GM18951 (cell line): ENCODE data around the gene NTM.
"Not testable (repeated sequence)": the region's sequence is repeated elsewhere in the genome, so short reads cannot be mapped to it uniquely, and the experiment has no call there.

Experiments used
- POLR2A ChIP-seq: IDR thresholded peaks from 4 replicates; pipeline ENCODE4 v1.6.1; 2011; ENCODE audit warnings: mild to moderate bottlenecking; ENCODE audit not compliant: insufficient read length, insufficient read depth; ENCODE audit errors: extremely low read depth
- in situ Hi-C: fragments of 300-500 bp; cut with MboI; formaldehyde crosslinking; loops from one replicate; pipeline ENCODE4 v1.12.0; 2022; ENCODE audit warnings: low sequenced_read_pairs, mixed read lengths, inconsistent platforms; ENCODE audit not compliant: unreplicated experiment

The NTM gene

DNA sequence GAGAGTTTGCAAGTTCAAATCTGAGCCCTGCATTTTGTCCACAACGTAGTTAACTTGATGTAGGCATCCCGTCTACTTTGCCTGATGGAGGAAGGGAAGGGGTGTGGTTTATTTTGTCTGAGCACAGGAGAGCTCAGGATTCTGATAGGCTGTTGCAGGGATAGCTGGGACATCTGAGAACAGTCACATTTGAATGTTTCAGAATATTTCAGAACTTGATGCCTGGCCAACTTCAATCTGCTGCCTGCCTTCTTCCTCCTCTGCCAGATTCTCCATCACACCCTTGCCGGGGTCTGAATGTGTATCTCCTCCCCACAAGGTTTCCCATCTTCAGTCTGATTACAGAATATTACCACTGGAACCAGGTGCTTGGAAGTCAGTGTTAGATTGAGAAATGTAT, 51.6 kb downstream of the NTM start:
- TF ChIP-seq POLR2A: no peak
- in situ Hi-C loops: no loop called here

DNA sequence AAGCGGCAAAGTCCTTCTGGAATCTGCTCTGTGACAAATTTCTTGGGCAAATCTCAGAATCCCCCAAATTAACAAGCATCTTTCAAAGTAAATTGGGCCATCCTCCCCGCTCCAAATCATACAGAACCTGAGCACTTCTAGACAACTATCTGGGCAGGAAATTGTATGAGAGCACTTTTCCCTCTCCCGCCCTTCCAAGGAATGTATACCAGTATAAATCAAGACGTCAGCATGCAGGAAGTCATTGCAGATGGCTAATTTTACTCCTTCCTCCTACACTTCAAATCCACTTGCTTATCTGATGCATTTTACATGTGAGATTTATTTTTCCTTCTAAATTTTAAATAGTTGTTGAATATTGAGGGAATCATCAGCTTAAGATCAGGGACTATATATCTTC, 52.1 kb downstream of the NTM start:
- in situ Hi-C loops: no loop called here
- TF ChIP-seq POLR2A: no peak

DNA sequence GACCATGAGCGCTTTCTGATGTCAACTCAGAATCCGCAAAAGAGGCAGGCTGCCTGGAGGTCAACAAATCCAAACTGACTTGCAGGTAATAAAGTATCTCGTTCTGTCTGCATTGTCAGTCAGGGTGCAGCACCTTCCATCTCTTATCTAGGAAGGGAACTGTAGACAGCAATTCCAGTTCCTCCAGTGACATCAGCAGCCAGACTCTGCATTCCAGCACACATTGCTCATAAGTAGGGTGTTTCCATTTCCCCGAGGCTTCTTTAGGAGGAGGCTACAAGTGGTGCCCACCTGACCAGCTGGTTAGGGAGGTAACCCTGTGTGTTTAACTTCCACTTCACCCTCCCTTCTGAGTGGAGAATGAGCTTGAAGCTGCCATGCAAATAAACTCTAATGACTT, 53.3 kb downstream of the NTM start:
- TF ChIP-seq POLR2A: no peak
- in situ Hi-C loops: no loop called here

DNA sequence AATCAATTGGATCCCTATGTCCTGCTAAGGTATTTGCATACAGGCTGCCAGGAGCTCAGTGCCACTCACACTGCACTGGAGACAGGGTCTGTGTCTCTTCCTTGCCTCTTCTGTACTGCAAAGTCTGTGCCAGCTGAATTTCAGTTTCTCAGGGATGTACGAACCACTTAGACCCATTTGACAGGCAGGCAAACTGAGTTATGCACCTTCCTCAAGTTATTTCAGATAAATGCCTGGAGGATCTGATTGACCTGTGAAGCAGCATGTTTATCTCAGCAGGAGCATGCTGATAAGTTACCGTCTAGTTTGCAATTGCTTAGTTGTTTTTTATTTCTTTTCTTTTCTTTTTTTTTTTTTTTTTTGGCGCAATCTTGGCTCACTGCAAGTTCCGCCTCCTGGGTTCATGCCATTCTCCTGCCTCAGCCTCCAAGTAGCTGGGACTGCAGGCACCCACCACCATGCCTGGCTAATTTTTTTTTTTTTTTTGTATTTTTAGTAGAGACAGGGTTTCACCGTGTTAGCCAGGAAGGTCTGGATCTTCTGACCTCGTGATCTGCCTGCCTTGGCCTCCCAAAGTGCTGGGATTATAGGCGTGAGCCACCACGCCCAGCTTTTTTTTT, 54.0 kb downstream of the NTM start:
- in situ Hi-C loops: not testable (repeated sequence)

DNA sequence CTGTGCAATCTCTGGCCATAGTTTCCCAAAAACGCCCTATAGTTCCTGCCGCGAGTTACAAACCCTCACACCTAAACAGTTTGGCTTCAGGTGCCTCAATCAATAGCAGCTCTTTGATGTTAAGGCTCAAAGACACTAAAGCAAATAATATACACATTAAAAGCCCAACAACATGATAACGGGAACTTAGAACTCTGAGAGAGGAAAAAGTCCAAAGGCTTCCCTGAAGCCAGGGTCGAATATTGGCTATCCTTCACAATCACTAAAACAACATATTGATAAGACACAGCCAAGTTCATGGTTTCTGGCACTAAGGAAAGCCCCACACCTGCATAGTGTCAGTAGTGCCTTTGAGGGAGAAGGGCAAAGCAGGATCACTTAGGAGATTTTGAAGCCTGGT, 54.9 kb downstream of the NTM start:
- no peak for TF ChIP-seq POLR2A

DNA sequence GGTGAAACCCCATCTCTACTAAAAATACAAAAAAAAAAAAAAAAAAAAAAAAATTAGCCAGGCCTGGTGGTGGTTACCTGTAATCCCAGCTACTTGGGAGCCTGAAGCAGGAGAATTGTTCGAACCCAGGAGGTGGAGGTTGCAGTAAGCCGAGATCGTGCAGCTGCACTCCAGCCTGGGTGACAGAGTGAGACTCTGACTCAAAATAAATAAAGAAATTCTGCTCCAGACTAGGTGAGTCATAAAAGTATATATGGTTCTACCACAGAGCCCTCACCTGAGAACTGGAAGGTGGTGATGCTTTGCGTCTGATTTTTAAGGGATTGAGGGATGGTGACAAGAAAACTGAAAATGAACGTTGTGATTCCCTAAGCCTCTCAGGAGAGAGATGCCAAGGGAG, 58.4 kb downstream of the NTM start:
- in situ Hi-C loops: no loop called here
- TF ChIP-seq POLR2A: no peak

More for the DNA sequence above, 54.9 kb downstream of the NTM start:
- in situ Hi-C loops: no loop called here

DNA sequence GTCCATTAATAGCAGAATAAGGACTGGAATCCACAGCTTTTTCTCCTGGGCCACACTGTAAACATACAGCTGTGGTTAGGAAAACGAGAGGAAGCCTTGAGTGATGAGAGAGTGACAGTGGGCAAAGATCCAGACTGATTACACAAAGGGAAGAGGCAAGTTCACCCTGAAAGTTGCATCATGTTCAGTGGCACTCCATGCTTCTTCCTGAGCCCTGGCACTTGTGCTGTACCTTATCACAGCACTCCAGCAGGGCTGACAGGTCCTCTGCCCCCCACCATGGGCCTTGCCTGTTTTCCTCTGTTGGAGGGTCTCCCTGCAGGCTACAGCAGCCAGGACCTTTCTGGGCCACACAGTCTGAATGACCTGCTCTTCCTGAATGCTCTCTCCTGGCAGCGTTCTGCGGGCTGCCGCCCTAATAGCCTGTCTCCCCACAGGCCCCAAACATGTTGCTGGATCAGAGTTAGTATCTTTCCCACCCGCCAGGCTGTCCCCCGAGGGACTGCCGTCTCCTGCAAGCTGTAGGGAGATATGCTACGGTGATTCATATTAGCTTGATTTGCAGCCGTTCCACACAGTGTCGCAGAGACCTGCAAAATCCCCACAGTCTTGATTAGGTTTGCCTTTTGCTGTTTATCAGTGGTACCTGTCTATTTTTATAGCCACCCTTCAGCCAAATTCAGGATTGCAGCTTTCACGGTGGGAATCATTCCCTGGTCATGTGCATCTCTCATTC, 60.2 kb downstream of the NTM start:
- in situ Hi-C loops: no loop called here
- TF ChIP-seq POLR2A: no peak

DNA sequence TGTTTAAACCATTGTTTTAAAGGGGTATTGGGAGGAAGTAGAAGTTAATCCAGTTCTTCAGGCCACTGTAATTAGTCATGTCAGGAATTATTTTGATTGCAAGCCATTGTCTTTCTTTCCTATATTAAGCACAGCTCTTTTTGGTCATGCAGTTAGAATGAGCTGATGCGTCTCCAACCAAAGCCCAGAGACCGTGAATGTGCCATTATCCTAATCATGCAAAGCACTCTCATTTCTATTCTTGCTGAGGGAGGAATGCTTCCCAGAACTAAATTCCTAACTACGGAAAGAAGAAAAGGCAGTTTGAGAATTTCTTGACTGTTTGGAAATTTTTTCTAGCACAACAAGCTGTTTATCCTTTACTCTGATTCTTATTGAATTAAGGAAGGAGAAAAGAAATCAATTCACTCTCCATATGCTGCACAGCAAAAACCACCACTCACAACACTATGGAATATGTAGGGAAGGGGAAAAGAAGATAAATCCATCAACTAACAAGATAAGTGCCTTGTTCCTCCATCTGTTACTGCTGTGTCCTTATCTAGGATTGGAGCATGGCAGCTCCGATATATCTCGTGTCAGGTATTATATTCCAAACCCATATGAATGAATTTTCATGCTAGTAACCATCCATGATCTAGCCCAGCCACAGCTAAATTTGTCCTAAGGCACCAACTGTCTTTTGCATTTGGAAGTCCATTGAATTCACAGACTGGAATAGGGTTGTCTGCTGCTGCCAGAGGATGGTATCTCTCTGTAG, 70.8 kb downstream of the NTM start:
- no peak for TF ChIP-seq POLR2A

DNA sequence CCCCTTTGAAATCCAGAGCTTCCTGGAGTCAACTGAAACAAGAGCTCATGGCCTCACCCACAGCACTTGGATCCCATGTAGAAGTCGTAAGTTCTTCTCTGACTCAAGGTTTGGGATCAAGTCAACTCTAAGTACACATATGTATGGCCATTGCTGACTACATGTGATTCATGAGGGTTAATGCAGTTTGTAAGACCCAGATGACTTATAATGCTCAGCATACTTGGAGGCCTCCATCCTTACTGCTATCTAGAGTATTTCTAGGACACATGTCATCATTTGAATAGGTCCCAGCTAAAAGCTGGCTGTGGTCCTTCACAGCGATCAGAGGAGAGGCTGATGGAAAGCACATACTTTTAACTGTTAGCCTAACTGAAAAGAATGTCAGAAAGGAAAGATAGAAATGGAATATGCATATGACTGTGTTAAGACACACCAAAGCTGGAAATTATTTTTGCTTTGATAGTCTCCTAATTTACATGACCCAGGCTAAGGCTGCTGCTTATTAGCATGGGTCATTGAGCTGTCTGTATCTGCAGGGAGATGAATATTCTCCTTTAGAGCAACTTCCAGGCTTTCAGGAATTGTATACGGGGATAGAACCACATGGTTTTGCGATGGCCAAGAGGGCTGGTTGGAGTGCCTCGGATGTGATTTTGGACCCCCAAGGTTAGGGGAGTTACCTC, 76.3 kb downstream of the NTM start:
- in situ Hi-C loops: no loop called here
- TF ChIP-seq POLR2A: no peak

More for the DNA sequence above, 70.8 kb downstream of the NTM start:
- in situ Hi-C loops: no loop called here

DNA sequence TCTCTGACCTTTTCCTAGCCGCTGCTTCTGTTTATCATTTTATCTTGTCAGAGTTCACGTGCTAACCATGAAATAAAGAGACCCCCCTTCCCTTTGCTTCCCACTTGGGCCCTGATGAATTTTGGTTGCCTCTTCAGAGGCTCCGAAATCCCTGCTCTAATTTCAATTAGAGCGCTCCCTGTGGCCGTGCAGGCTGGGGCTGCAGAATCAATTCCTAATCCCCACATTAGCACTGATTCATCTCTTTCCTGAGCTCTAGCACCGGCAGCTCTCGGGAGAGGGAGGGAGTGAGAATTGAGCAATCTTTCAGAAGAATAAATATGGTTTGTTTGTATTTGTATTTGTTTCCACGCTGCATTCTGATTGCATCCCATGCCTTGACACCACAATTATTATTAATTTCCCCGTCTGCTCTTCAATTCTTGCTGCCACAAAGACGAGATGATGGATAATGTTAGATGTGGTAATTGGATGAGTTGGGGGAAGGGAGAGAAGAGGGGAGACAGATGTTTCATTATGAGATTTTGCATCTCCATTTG, 76.9 kb downstream of the NTM start:
- TF ChIP-seq POLR2A: no peak
- in situ Hi-C loops: no loop called here

DNA sequence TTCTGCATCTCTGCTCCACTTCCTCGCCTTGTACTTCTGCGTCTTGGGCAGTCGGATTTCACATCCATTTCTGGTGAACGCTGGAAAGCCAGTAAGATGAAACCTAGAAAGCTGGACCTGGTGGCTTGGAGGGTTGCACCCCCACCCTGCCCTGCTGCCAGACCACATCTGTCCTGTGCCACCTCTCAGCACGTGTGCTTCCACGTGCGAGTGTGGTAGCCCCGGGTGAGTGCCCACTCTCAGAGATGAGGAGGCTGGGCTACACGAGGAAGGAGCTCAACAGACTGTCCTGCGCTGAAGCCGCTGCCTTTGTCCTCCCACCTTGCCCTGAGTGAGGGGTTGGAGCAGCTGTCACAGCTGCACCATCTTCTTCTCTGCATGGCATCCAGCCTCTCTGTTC, 77.5 kb downstream of the NTM start:
- TF ChIP-seq POLR2A: no peak
- in situ Hi-C loops: no loop called here

DNA sequence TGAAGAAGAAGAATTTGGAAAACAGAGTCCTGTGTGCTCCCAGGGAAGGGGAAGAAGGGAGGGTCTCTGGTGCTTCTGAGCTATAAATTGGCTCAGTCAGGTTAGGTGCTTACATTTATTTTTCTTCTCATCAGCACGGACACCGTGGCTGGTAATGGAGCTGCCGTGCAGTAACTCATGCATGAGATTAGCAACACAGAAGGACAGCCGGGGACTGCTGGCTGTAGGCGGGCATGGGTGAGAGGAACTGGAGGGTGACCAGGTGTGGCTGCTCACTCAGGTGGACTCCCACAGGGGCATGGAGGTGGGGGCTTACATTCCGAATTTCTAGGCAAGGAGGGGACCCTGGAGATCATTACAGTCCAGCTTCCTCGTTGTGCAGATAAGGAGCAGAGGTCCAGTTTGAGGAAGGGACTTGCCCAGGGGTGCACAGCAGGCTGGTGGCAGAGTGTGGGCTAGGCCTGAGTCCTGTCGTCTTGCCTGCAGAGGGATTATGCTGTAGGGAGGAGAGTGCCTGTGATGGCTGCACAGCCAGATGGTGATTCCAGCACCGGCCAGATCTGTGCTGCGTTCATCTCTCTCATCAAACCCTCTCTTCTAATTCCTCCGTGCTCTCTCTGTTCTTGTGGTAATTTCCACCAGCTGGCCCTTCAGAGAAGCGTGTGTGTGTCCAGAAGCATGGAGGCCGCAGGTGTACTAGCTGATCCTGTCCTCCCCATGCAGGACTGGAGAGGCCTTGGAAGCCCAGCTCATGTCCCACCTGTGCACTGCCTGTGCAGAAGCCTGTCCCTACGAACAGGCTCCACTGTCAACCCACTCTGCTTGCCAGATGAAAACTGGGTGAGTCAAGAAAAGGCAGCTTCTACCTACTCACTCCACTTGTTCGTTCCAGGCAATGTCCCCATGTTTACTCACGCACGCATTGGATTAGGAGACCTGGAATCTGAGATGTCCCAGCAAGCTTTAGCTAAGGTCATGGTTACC, 78.9 kb downstream of the NTM start:
- TF ChIP-seq POLR2A: no peak
- in situ Hi-C loops: no loop called here
